ENCODE measurements around the gene TYMP.

GRCh38 chr22:50526108-50526833, 3.5 kb downstream of the TYMP start:
- TF ChIP-seq POLR2A (IDR thresholded peaks at IDR 0.05): no peak
- peak; percentile 52 to 85 (median 73) for TF ChIP-seq CTCF (IDR thresholded peaks at IDR 0.05)

Data from esophagus squamous epithelium (tissue), 4 donors.